K562 (cell line): ENCODE measurements around the gene TREX2. TPM values are rescaled to one million over a fixed set of nuclear protein-coding genes. Genes with fewer than 3 reads are reported as not detected.

Experiments
- ATAC-seq: fragments of 200-7000 bp; cut with Tn5 transposase; 3 replicates; pipeline ENCODE4 v1.9.1; 2020; ENCODE audit warnings: moderate library complexity
- BruUV-seq: library from RNA; stranded (reverse); fragments of 400-500 nt; replicated peaks from 2 replicates; lab custom pipeline; 2021; lab: Mats Ljungman, UMichigan
- CTCF ChIA-PET: fragments of 300-600 bp; formaldehyde crosslinking; extraction: SDS; loops from one replicate; lab custom pipeline; 2021; ENCODE audit warnings: low intra/inter-chr PET ratio; lab: Yijun Ruan, JAX
- POLR2A ChIA-PET: fragments of 300-600, 350-650 bp; sonication (Branson Sonifier 250); formaldehyde crosslinking; extraction: SDS; loops from one replicate; lab custom pipeline; 2021; ENCODE audit warnings: antibody characterized with exemption, inconsistent platforms; lab: Yijun Ruan, JAX
- DNase-seq, 4 experiments: peaks; one replicate each; pipeline versions ENCODE4 v3.0.0 to v3.0.0-alpha.2; 2011 to 2018; ENCODE audit warnings: low spot score in 3 of 4, mixed read lengths in 3 of 4; ENCODE audit errors: extremely low read depth in 1 of 4
- FAIRE-seq: peaks from 2 replicates; lab custom pipeline; 2011; peaks lifted over from hg19 to GRCh38; lab: Jason Lieb, UNC
- H2AFZ ChIP-seq: 2 replicates; pipeline ENCODE4 v1.6.0; 2011; ENCODE audit warnings: low read depth, low read length, control low read depth, inconsistent platforms
- H3K27ac ChIP-seq: fragments of 200-600 bp; 3 replicates; pipeline ENCODE4 v1.8.0; 2011; ENCODE audit warnings: low read depth, mild to moderate bottlenecking, control low read depth, inconsistent platforms, low read length, moderate library complexity, mixed read lengths; ENCODE audit errors: extremely low read depth
- H3K27me3 ChIP-seq, 2 experiments: fragments of 300-600 bp in 1 of 2; 2 replicates in 1 of 2; 3 replicates in 1 of 2; pipeline versions ENCODE4 v1.6.0 to v1.8.0; 2011; ENCODE audit warnings: inconsistent platforms in 2 of 2, low read length in 2 of 2, mild to moderate bottlenecking in 1 of 2, mixed read lengths in 1 of 2, moderate library complexity in 1 of 2; ENCODE audit not compliant: control insufficient read depth in 2 of 2, insufficient read depth in 2 of 2
- H3K36me3 ChIP-seq: fragments of 300-600 bp; 3 replicates; pipeline ENCODE4 v1.8.0; 2011; ENCODE audit warnings: mild to moderate bottlenecking, low read length, inconsistent platforms; ENCODE audit not compliant: control insufficient read depth, insufficient read depth
- H3K4me1 ChIP-seq, 2 experiments: fragments of 200-600 bp in 1 of 2; replicated peaks in 1 of 2; 2 replicates in 1 of 2; 3 replicates in 1 of 2; pipeline versions ENCODE4 v1.5.1 to v1.8.0; 2011; ENCODE audit warnings: inconsistent platforms in 2 of 2, low read length in 2 of 2, mild to moderate bottlenecking in 1 of 2, mixed read lengths in 1 of 2, moderate library complexity in 1 of 2; ENCODE audit not compliant: control insufficient read depth in 2 of 2, insufficient read depth in 2 of 2
- H3K4me2 ChIP-seq: 2 replicates; pipeline ENCODE4 v1.6.1; 2011; ENCODE audit warnings: low read length, control low read depth, inconsistent platforms, mixed read lengths; ENCODE audit not compliant: insufficient read depth
- H3K4me3 ChIP-seq: fragments of 200-600 bp; sonication (generic), shearing (Covaris generic); 2 replicates; pipeline ENCODE4 v1.5.1; 2016; ENCODE audit warnings: control low read depth, inconsistent platforms
- H3K79me2 ChIP-seq: fragments of 200-600 bp; 3 replicates; pipeline ENCODE4 v1.8.0; 2011; ENCODE audit warnings: low read length, inconsistent platforms; ENCODE audit not compliant: control insufficient read depth, insufficient read depth
- H3K9ac ChIP-seq, 2 experiments: 2 replicates each; pipeline versions ENCODE4 v1.6.0 to v1.6.1; 2011; ENCODE audit warnings: low read depth in 2 of 2, low read length in 2 of 2, control low read depth in 1 of 2, inconsistent platforms in 1 of 2, mild to moderate bottlenecking in 1 of 2, mixed read lengths in 1 of 2; ENCODE audit not compliant: insufficient read depth in 1 of 2
- H3K9me1 ChIP-seq: one replicate; pipeline ENCODE4 v1.6.0; 2011; ENCODE audit warnings: inconsistent platforms, mild to moderate bottlenecking, low read length, moderate library complexity; ENCODE audit not compliant: control insufficient read depth, insufficient read depth
- H3K9me3 ChIP-seq: replicated peaks from 2 replicates; pipeline ENCODE4 v1.5.1; 2011; ENCODE audit warnings: low read depth, low read length, inconsistent platforms; ENCODE audit not compliant: control insufficient read depth, insufficient read depth
- H4K20me1 ChIP-seq: replicated peaks from 2 replicates; pipeline ENCODE4 v1.6.1; 2011; ENCODE audit warnings: low read length, inconsistent platforms, mixed read lengths; ENCODE audit not compliant: control insufficient read depth, insufficient read depth
- CCAR2 ChIP-seq: fragments of 200-400 bp; formaldehyde crosslinking; IDR thresholded peaks from 2 replicates; pipeline ENCODE4 v1.6.1; 2017; ENCODE audit warnings: mild to moderate bottlenecking, low read depth, low read length
- MCM7 ChIP-seq, 2 experiments: fragments of 450-650 bp; IDR thresholded peaks; 2 replicates each; pipeline ENCODE4 v1.6.1; 2016 to 2018
- TBL1XR1 ChIP-seq, 2 experiments: IDR thresholded peaks; 2 replicates each; pipeline ENCODE4 v1.6.1; 2012; ENCODE audit warnings: improper control_type of control experiment in 2 of 2, low read length in 2 of 2, mild to moderate bottlenecking in 1 of 2
- WGBS: fragments of 100-300 bp; shearing (Covaris generic); methylation state at CpG from one replicate; pipeline ENCODE4 v1.1.6; 2016; ENCODE audit warnings: low coverage, mixed read lengths; ENCODE audit not compliant: insufficient coverage; ENCODE audit errors: missing lambda C conversion rate; 5-methylcytosine and 5-hydroxymethylcytosine counted together
- in situ Hi-C: fragments of 300-500 bp; cut with MboI; formaldehyde crosslinking; loops from 4 replicates; pipeline ENCODE4 v1.15.0; 2018; ENCODE audit warnings: inconsistent platforms, mixed read lengths
- intact Hi-C: fragments of 100-400 bp; cut with micrococcal nuclease; formaldehyde crosslinking; loops from 2 replicates; pipeline ENCODE4 v1.14.2; 2022
- polyA plus RNA-seq, 8 experiments: library from polyadenylated mRNA; depleted of rRNA in 4 of 8; stranded (reverse) in 5 of 8; unstranded in 3 of 8; fragments of >200 nt; fragmentation: Nextera tagmentation in 2 of 8; fragmentation: Illumina TruSeq in 1 of 8; extraction: Ambion mirVana in 2 of 8; extraction: Trizol in 1 of 8; gene quantifications; 2 replicates each; pipeline versions ENCODE4 v1.2.1 to v1.2.3, GENCODE V29; 2011 to 2014; ENCODE audit warnings: inconsistent platforms in 1 of 8, missing spikeins in 1 of 8
- total RNA-seq, 7 experiments: library from RNA; depleted of rRNA in 6 of 7; stranded (reverse); fragments of >200 nt in 6 of 7; fragmentation: Illumina TruSeq in 2 of 7; extraction: Trizol in 2 of 7; gene quantifications; 2 replicates each; pipeline versions ENCODE4 v1.2.1 to v1.2.3, GENCODE V29; 2011 to 2021; ENCODE audit warnings: low replicate concordance in 1 of 7

The TREX2 gene
- total and polyA plus RNA-seq, 9 of the 15 experiments (the other 6 are each of a cell fraction or from before 2014, with no cell fraction given) = 0.07 to 1.5 (median 0.33) TPM; not detected in 2

- in situ Hi-C loops = no loop called here
- H3K4me2 ChIP-seq = no peak overlapping the region
- no peak for TF ChIP-seq TBL1XR1 (IDR thresholded peaks at IDR 0.05; ENCODE audit: low read length in 2 of 2)
- TF ChIP-seq CCAR2 = no peak
- TF ChIP-seq MCM7 (IDR thresholded peaks at IDR 0.05) = no peak
- FAIRE-seq = no peak
- DNase-seq = no peak
- H3K36me3 ChIP-seq = peaks cover 40% of the 10 kb centered on the region; the same call in 2 of the 3 replicates
- no peak for ATAC-seq
- H3K27me3 ChIP-seq = no peaks in the 10 kb centered on the region
- no TSS peak for BruUV-seq
- H2AFZ ChIP-seq = no peak overlapping the region
- 92% methylated on average over 22 of the region's 26 CpGs for WGBS
- intact Hi-C loops = no loop called here
- no peak overlapping the region for H3K9ac ChIP-seq
- POLR2A ChIA-PET = no interaction called here
- H3K4me3 ChIP-seq = no peak overlapping the region
- peaks cover 0 to 27% of the 10 kb centered on the region in 2 experiments; a peak in 2 of 5 replicates for H3K4me1 ChIP-seq
- no peaks in the 10 kb centered on the region for H3K9me1 ChIP-seq
- H4K20me1 ChIP-seq = no peaks in the 10 kb centered on the region
- CTCF ChIA-PET = no interaction called here
- no peaks in the 10 kb centered on the region for H3K79me2 ChIP-seq
- no peaks in the 10 kb centered on the region for H3K9me3 ChIP-seq
- no peak overlapping the region for H3K27ac ChIP-seq
These were observed 4.5 kb upstream of the TREX2 start for GRCh38 chrX:153450114-153450948.
